BLaER1 treated with 17β-estradiol and CSF1 and Interleukin-3, amounts not matched to agents 10 nM and 100 nM (cell line): ENCODE data around the gene UBTF.

Experiments
- H3K27ac ChIP-seq, 11 experiments: shearing (Covaris generic); formaldehyde crosslinking; 2 replicates each; pipeline ENCODE4 v1.8.1; 2022
- H3K27me3 ChIP-seq, 11 experiments: shearing (Covaris generic); formaldehyde crosslinking; 2 replicates each; pipeline ENCODE4 v1.8.1; 2022
- H3K36me3 ChIP-seq, 11 experiments: shearing (Covaris generic); formaldehyde crosslinking; 2 replicates each; pipeline ENCODE4 v1.8.1; 2022
- H3K4me1 ChIP-seq, 10 experiments: shearing (Covaris generic); formaldehyde crosslinking; 2 replicates each; pipeline ENCODE4 v1.8.1; 2022
- H3K4me2 ChIP-seq, 11 experiments: shearing (Covaris generic); formaldehyde crosslinking; 2 replicates each; pipeline ENCODE4 v1.8.1; 2022
- H3K4me3 ChIP-seq, 10 experiments: shearing (Covaris generic); formaldehyde crosslinking; 2 replicates each; pipeline ENCODE4 v1.8.1; 2022
- H3K9ac ChIP-seq, 11 experiments: shearing (Covaris generic); formaldehyde crosslinking; 2 replicates each; pipeline ENCODE4 v1.8.1; 2022
- H3K9me3 ChIP-seq, 11 experiments: shearing (Covaris generic); formaldehyde crosslinking; replicated peaks in 1 of 11; 2 replicates each; pipeline ENCODE4 v1.8.1; 2022
- H4K20me1 ChIP-seq, 11 experiments: shearing (Covaris generic); formaldehyde crosslinking; 2 replicates each; pipeline ENCODE4 v1.8.1; 2022
- Cebpa-rat ChIP-seq, 11 experiments: shearing (Covaris generic); IDR thresholded peaks; 2 replicates each; pipeline ENCODE4 v1.8.1; 2022

UBTF gene

DNA sequence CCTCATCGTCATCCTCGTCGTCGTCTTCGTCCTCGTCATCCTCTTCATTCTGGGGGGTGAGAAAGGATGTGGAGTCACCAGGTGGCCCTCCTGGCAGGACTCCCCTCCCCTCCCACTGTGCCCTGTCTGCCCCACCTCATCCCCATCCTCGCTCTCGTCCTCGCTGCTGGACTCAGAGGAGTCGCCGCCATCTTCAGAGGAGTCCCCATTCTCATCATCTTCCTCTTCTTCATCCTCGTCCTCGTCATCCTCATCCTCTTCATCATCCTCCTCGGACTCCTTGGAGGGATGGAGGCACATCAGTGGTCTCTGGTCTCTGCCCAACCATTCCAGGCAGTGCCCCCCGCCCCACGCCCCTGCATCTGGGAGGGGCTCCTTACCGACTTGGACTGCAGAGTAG is 12.2 kb downstream of the UBTF start:
- H3K27ac ChIP-seq, result no peak overlapping the region; a peak in 1 of 22 replicates
- peaks cover 45 to 93% (median 60%) of the 10 kb centered on the region in 10 experiments for H3K4me1 ChIP-seq
- no peak overlapping the region for H3K4me2 ChIP-seq
- H3K9me3 ChIP-seq, result no peaks in the 10 kb centered on the region
- no peak for TF ChIP-seq Cebpa-rat (IDR thresholded peaks at IDR 0.05)
- peak overlapping the region in 2 of 11 experiments; percentile 2 to 21; a peak in 1 of 22 replicates for H3K9ac ChIP-seq
- H4K20me1 ChIP-seq, result peaks cover 0 to 40% (median 21%) of the 10 kb centered on the region in 11 experiments; a peak in 14 of 22 replicates
- H3K36me3 ChIP-seq, result peaks cover 46 to 66% (median 52%) of the 10 kb centered on the region in 11 experiments
- no peaks in the 10 kb centered on the region for H3K27me3 ChIP-seq
- H3K4me3 ChIP-seq, result no peak overlapping the region

DNA sequence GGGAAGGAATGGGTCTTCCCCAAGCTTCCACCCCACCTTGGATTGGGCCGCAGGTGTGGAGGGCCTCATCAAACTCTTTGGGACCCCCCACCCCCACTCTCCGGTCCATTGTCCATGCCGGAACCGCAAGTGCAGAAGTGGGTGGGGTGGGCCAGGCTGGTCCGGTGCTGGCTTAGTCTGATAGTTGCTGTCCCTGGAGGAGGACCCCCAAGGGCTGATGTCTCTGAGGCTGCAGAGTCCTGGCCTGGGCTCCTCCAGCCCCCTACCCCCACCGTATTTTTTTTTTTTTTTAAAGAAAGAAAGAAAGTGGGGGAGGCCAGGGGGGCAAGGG is 12.7 kb downstream of the UBTF start:
- no peak overlapping the region; a peak in 1 of 22 replicates for H3K27ac ChIP-seq
- H3K4me1 ChIP-seq, result peaks cover 46 to 97% (median 65%) of the 10 kb centered on the region in 10 experiments
- peak overlapping the region in 3 of 11 experiments; percentile 15 to 22 (median 21); a peak in 2 of 22 replicates for H3K9ac ChIP-seq
- no peak overlapping the region for H3K4me3 ChIP-seq
- H3K36me3 ChIP-seq, result peaks cover 46 to 62% (median 51%) of the 10 kb centered on the region in 11 experiments
- H3K27me3 ChIP-seq, result no peaks in the 10 kb centered on the region
- no peak overlapping the region for H3K4me2 ChIP-seq
- no peak for TF ChIP-seq Cebpa-rat (IDR thresholded peaks at IDR 0.05)
- H3K9me3 ChIP-seq, result no peaks in the 10 kb centered on the region
- peaks cover 0 to 40% (median 21%) of the 10 kb centered on the region in 11 experiments; a peak in 14 of 22 replicates for H4K20me1 ChIP-seq

GRCh38 chr17:44205962-44206824 is 13.3 kb downstream of the UBTF start:
- Histone ChIP-seq H3K4me2 (no peak overlapping the region), H3K9ac (peak overlapping the region in 4 of 11 experiments; percentile 9 to 29 (median 18); a peak in 4 of 22 replicates), H3K27me3 (no peaks in the 10 kb centered on the region), H3K27ac (peak overlapping the region in 2 of 11 experiments; percentile 7 to 16; a peak in 1 of 22 replicates), H3K9me3 (no peaks in the 10 kb centered on the region), H3K36me3 (peaks cover 40 to 56% (median 45%) of the 10 kb centered on the region in 11 experiments), H3K4me3 (no peak overlapping the region), H3K4me1 (peaks cover 46 to 97% (median 65%) of the 10 kb centered on the region in 10 experiments), H4K20me1 (peaks cover 0 to 35% (median 17%) of the 10 kb centered on the region in 11 experiments; a peak in 14 of 22 replicates)
- no peak for TF ChIP-seq Cebpa-rat (IDR thresholded peaks at IDR 0.05)

- H3K4me1 ChIP-seq, result peaks cover 40 to 86% (median 56%) of the 10 kb centered on the region in 10 experiments
- no peak overlapping the region for H3K4me3 ChIP-seq
- peaks cover 0 to 19% (median 5%) of the 10 kb centered on the region in 11 experiments; a peak in 9 of 22 replicates for H4K20me1 ChIP-seq
- H3K36me3 ChIP-seq, result peaks cover 29 to 41% (median 33%) of the 10 kb centered on the region in 11 experiments
- H3K9ac ChIP-seq, result peak overlapping the region in 2 of 11 experiments; percentile 30 to 98; a peak in 3 of 22 replicates
- peak overlapping the region; percentile 42 to 99 (median 94); a peak in 19 of 22 replicates for H3K4me2 ChIP-seq
- H3K27me3 ChIP-seq, result no peaks in the 10 kb centered on the region
- TF ChIP-seq Cebpa-rat (IDR thresholded peaks at IDR 0.05), result no peak
- H3K9me3 ChIP-seq, result no peaks in the 10 kb centered on the region
- H3K27ac ChIP-seq, result peak overlapping the region in 9 of 11 experiments; percentile 52 to 93 (median 64); a peak in 18 of 22 replicates
Measured at GRCh38 chr17:44204441-44204882, 15.0 kb downstream of the UBTF start.

GRCh38 chr17:44203731-44204440 is 15.6 kb downstream of the UBTF start:
- H3K4me1 ChIP-seq, result peaks cover 40 to 80% (median 53%) of the 10 kb centered on the region in 10 experiments
- H3K4me2 ChIP-seq, result peak overlapping the region; percentile 42 to 99 (median 94)
- peak overlapping the region in 3 of 11 experiments; percentile 15 to 98 (median 95); a peak in 6 of 22 replicates for H3K9ac ChIP-seq
- H3K27ac ChIP-seq, result peak overlapping the region in 9 of 11 experiments; percentile 53 to 95 (median 70); a peak in 18 of 22 replicates
- H4K20me1 ChIP-seq, result peaks cover 0 to 14% (median under 1%) of the 10 kb centered on the region in 11 experiments; a peak in 5 of 22 replicates
- H3K4me3 ChIP-seq, result no peak overlapping the region
- no peaks in the 10 kb centered on the region for H3K9me3 ChIP-seq
- H3K27me3 ChIP-seq, result no peaks in the 10 kb centered on the region
- H3K36me3 ChIP-seq, result peaks cover 23 to 35% (median 27%) of the 10 kb centered on the region in 11 experiments
- TF ChIP-seq Cebpa-rat (IDR thresholded peaks at IDR 0.05), result peak in 9 of 11 experiments; percentile 41 to 93 (median 85); a peak in 17 of 22 replicates

- H3K4me3 ChIP-seq, result no peak overlapping the region
- H3K4me2 ChIP-seq, result peak overlapping the region; percentile 42 to 99 (median 94); a peak in 21 of 22 replicates
- peak overlapping the region in 10 of 11 experiments; percentile 42 to 95 (median 66); a peak in 19 of 22 replicates for H3K27ac ChIP-seq
- H4K20me1 ChIP-seq, result peaks cover 0 to 17% (median 7%) of the 10 kb centered on the region in 11 experiments; a peak in 7 of 22 replicates
- H3K27me3 ChIP-seq, result no peaks in the 10 kb centered on the region
- H3K36me3 ChIP-seq, result peaks cover 12 to 26% (median 16%) of the 10 kb centered on the region in 11 experiments
- H3K9me3 ChIP-seq, result no peaks in the 10 kb centered on the region
- peak overlapping the region in 10 of 11 experiments; percentile 15 to 98 (median 40); a peak in 19 of 22 replicates for H3K9ac ChIP-seq
- no peak for TF ChIP-seq Cebpa-rat (IDR thresholded peaks at IDR 0.05)
- H3K4me1 ChIP-seq, result peaks cover 46 to 74% (median 52%) of the 10 kb centered on the region in 10 experiments
Measured at GRCh38 chr17:44202756-44203155, 16.7 kb downstream of the UBTF start.

DNA sequence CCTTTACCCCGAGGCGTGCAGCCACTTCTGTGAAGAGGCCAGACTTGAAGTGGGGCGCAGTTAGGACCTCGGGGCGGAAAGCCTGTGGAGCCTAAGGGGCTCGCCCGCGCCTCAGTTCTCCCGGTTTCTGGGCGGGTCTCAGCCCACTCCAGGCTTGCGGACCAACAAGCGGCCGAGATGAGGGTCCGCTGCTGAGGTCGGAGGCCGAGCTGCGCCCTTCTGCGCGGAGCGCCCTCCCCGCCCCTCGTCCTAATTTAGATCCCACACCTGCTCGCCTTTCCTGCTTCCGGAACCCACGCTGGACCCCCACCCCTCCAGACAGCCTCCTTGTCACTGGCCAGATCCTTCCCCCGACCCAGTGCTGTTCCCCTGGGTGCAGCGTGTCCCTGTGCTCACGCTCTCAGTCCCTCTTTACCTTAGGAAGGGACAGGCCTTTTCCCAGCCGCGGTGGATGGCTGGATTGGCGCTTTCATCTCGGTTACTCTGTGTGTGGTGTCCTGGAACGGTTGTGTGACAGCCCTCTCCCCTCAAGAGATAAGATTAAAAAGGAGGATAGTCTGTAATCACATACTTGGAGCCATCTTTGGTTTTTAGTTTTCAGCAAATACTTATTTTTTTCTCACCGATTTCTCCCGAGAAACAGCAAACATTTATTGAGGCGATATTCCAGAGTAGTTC is 18.9 kb downstream of the UBTF start:
- Histone ChIP-seq H3K4me1 (peaks cover 59 to 71% (median 65%) of the 10 kb centered on the region in 10 experiments), H3K9ac (peak overlapping the region; percentile 89 to 98 (median 94))

More for the DNA sequence above, 18.9 kb downstream of the UBTF start:
- H3K4me3 ChIP-seq, result peak overlapping the region; percentile 65 to 92 (median 76)
- H3K36me3 ChIP-seq, result peaks cover 18 to 25% (median 21%) of the 10 kb centered on the region in 11 experiments
- no peaks in the 10 kb centered on the region for H3K27me3 ChIP-seq
- no peak for TF ChIP-seq Cebpa-rat (IDR thresholded peaks at IDR 0.05)
- H3K27ac ChIP-seq, result peak overlapping the region; percentile 87 to 96 (median 94)
- H3K9me3 ChIP-seq, result no peaks in the 10 kb centered on the region
- H3K4me2 ChIP-seq, result peak overlapping the region; percentile 90 to 99 (median 95)
- peaks cover 0 to 23% (median 11%) of the 10 kb centered on the region in 11 experiments; a peak in 8 of 22 replicates for H4K20me1 ChIP-seq
